Activated CD4-positive, alpha-beta memory T cell treated with anti-CD3 and anti-CD28 coated beads, Interleukin-2, amount 10 ng/mL, durations not matched to agents 7 days and 5 days (primary cell): ENCODE measurements around the gene VRK2. TPM values are rescaled to one million over a fixed set of nuclear protein-coding genes. Genes with fewer than 3 reads are reported as not detected.
"Not testable (repeated sequence)": the region's sequence is repeated elsewhere in the genome, so short reads cannot be mapped to it uniquely, and the experiment has no call there.

ENCODE experiments used
- CTCF ChIA-PET: fragments of 350-600 bp; sonication (Branson Sonifier 250); formaldehyde crosslinking; loops from one replicate; lab custom pipeline; 2021; ENCODE audit warnings: antibody characterized with exemption, inconsistent platforms; lab: Charles Lee
- POLR2A ChIA-PET: fragments of 350-600 bp; sonication (Branson Sonifier 250); formaldehyde crosslinking; loops from one replicate; lab custom pipeline; 2021; ENCODE audit warnings: antibody characterized with exemption; lab: Charles Lee
- DNase-seq: peaks from one replicate; pipeline ENCODE4 v3.0.0-alpha.2; 2020
- H3K27ac Mint-ChIP-seq: one replicate; pipeline ENCODE4 v1.8.0; 2021; ENCODE audit warnings: mild to moderate bottlenecking, mixed read lengths
- H3K27me3 Mint-ChIP-seq: one replicate; pipeline ENCODE4 v1.8.0; 2021; ENCODE audit warnings: mixed read lengths
- H3K36me3 Mint-ChIP-seq: one replicate; pipeline ENCODE4 v1.8.0; 2021; ENCODE audit warnings: low read depth, mixed read lengths
- H3K4me1 Mint-ChIP-seq: one replicate; pipeline ENCODE4 v1.8.0; 2021; ENCODE audit warnings: mixed read lengths
- H3K4me3 Mint-ChIP-seq: one replicate; pipeline ENCODE4 v1.8.0; 2021; ENCODE audit warnings: mild to moderate bottlenecking, mixed read lengths
- H3K9me3 Mint-ChIP-seq: one replicate; pipeline ENCODE4 v1.8.0; 2021; ENCODE audit warnings: mixed read lengths
- total RNA-seq, 2 experiments: library from RNA; stranded (reverse); gene quantifications; one replicate each; pipeline ENCODE4 v1.2.3, GENCODE V29; 2021

The VRK2 gene
- total RNA-seq, 2 experiments from 2014 or later, result 24.5 to 26.6 TPM

- peaks cover 24% of the 10 kb centered on the region for H3K36me3 Mint-ChIP-seq
- no peak for DNase-seq
- no peak overlapping the region for H3K4me3 Mint-ChIP-seq
- H3K27me3 Mint-ChIP-seq, result no peaks in the 10 kb centered on the region
- H3K4me1 Mint-ChIP-seq, result no peaks in the 10 kb centered on the region
- H3K9me3 Mint-ChIP-seq, result peaks cover 5% of the 10 kb centered on the region
- ChIA-PET POLR2A (no interaction called here), CTCF (no interaction called here)
- no peak overlapping the region for H3K27ac Mint-ChIP-seq
Measured at GRCh38 chr2:58097025-58097424, 50.4 kb downstream of the VRK2 start.

- Mint-ChIP-seq H3K4me3 (no peak overlapping the region), H3K4me1 (no peaks in the 10 kb centered on the region), H3K27ac (no peak overlapping the region), H3K9me3 (peaks cover 2% of the 10 kb centered on the region), H3K27me3 (no peaks in the 10 kb centered on the region), H3K36me3 (peaks cover 26% of the 10 kb centered on the region)
- CTCF ChIA-PET, result no interaction called here
- DNase-seq, result no peak
- POLR2A ChIA-PET, result no interaction called here
Measured at GRCh38 chr2:58098254-58099095, 51.9 kb downstream of the VRK2 start.

GRCh38 chr2:58099096-58099769, 52.6 kb downstream of the VRK2 start:
- ChIA-PET CTCF (no interaction called here), POLR2A (no interaction called here)
- no peak for DNase-seq
- Mint-ChIP-seq H3K36me3 (peaks cover 24% of the 10 kb centered on the region), H3K4me3 (no peak overlapping the region), H3K27me3 (no peaks in the 10 kb centered on the region), H3K4me1 (no peaks in the 10 kb centered on the region), H3K27ac (no peak overlapping the region), H3K9me3 (peaks cover 2% of the 10 kb centered on the region)

- POLR2A ChIA-PET, result no interaction called here
- CTCF ChIA-PET, result no interaction called here
- H3K27me3 Mint-ChIP-seq, result no peaks in the 10 kb centered on the region
Measured at GRCh38 chr2:58101500-58101899, 54.9 kb downstream of the VRK2 start.

DNA sequence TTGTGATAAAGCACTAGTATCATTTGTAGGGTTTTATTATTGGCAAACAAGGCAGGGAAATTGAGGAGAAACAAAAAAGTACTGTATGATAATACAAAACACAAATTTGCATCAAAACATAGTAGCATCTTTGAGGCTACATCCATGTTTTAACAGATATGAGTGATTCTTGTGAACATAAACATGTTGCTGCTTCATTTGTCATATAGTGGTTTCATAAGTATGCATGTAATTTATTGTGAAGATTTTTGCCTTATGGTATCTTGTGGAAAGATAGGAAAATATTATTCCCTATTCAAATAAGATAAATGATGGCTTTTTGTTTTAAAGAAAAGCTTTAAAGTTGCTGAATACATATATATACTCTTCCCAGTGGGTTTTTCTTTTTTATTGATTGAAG, 60.3 kb downstream of the VRK2 start:
- Mint-ChIP-seq H3K9me3 (no peaks in the 10 kb centered on the region), H3K36me3 (peaks cover 10% of the 10 kb centered on the region), H3K27me3 (no peaks in the 10 kb centered on the region), H3K4me1 (peaks cover 11% of the 10 kb centered on the region), H3K27ac (no peak overlapping the region), H3K4me3 (no peak overlapping the region)
- ChIA-PET CTCF (interaction anchor here (0.9 kb wide), 1 partner anchor 347 kb away, joined by 3 read pairs; no protein-coding TSS in a partner anchor), POLR2A (no interaction called here)
- no peak for DNase-seq

More at GRCh38 chr2:58101500-58101899, 54.9 kb downstream of the VRK2 start:
- Mint-ChIP-seq H3K4me1 (no peaks in the 10 kb centered on the region), H3K9me3 (no peaks in the 10 kb centered on the region), H3K27ac (no peak overlapping the region), H3K36me3 (peaks cover 13% of the 10 kb centered on the region), H3K4me3 (no peak overlapping the region)
- DNase-seq, result no peak

- Mint-ChIP-seq H3K4me3 (no peak overlapping the region), H3K4me1 (peaks cover 11% of the 10 kb centered on the region), H3K36me3 (peaks cover 10% of the 10 kb centered on the region), H3K9me3 (no peaks in the 10 kb centered on the region), H3K27me3 (no peaks in the 10 kb centered on the region), H3K27ac (no peak overlapping the region)
- DNase-seq, result no peak
- CTCF ChIA-PET, result interaction anchor here (0.9 kb wide), 1 partner anchor 348 kb away, joined by 3 read pairs; no protein-coding TSS in a partner anchor
- POLR2A ChIA-PET, result no interaction called here
Measured at GRCh38 chr2:58107803-58108710, 61.5 kb downstream of the VRK2 start.

DNA sequence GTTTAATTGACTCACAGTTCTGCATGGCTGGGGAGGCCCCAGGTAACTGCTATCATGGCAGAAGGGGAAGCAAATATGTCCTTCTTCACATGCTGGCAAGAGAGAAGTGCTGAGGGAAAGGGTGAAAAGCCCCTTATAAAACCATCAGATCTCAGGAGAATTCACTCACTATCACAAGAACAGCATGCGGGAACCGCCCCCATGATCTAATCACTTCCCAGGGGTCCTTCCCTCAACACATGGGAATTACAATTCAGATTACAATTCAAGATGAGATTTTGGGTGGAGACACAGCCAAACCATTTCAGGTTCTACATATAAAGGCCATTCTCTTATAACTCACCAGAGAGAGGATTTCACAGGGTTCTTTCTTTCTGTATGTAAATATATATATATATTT, 62.9 kb downstream of the VRK2 start:
- ChIA-PET POLR2A (no interaction called here), CTCF (no interaction called here)
- H3K36me3 Mint-ChIP-seq, result peaks cover 14% of the 10 kb centered on the region

GRCh38 chr2:58110765-58111164, 64.2 kb downstream of the VRK2 start:
- Mint-ChIP-seq H3K4me1 (peaks cover 11% of the 10 kb centered on the region), H3K36me3 (peaks cover 19% of the 10 kb centered on the region), H3K4me3 (no peak overlapping the region), H3K9me3 (no peaks in the 10 kb centered on the region), H3K27me3 (no peaks in the 10 kb centered on the region), H3K27ac (no peak overlapping the region)
- ChIA-PET POLR2A (no interaction called here), CTCF (no interaction called here)
- DNase-seq, result no peak

More for the DNA sequence above, 62.9 kb downstream of the VRK2 start:
- DNase-seq, result no peak
- peaks cover 11% of the 10 kb centered on the region for H3K4me1 Mint-ChIP-seq
- no peaks in the 10 kb centered on the region for H3K9me3 Mint-ChIP-seq
- H3K4me3 Mint-ChIP-seq, result no peak overlapping the region
- H3K27ac Mint-ChIP-seq, result no peak overlapping the region
- no peaks in the 10 kb centered on the region for H3K27me3 Mint-ChIP-seq

DNA sequence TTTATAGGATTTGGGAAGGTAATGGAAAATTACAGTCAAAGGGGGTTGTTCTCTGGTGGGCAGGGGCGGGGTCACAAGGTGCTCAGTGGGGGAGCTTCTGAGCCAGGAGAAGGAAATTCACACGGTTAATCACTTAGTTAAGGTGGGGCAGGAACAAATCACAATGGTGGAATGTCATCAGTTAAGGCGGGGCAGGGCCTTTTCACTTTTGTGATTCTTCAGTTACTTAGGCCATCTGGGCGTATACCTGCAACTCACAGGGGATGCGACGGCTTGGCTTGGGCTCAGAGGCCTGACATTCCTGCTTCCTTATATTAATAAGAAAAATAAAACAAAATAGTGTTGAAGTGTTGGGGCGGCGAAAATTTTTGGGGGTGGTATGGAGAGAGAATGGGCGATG, 67.0 kb downstream of the VRK2 start:
- H3K4me1 Mint-ChIP-seq, H3K9me3 Mint-ChIP-seq, DNase-seq, H3K27ac Mint-ChIP-seq, POLR2A ChIA-PET, CTCF ChIA-PET, H3K4me3 Mint-ChIP-seq, H3K27me3 Mint-ChIP-seq: not testable (repeated sequence)
- H3K36me3 Mint-ChIP-seq, result peaks cover 27% of the 10 kb centered on the region

- CTCF ChIA-PET, result no interaction called here
- POLR2A ChIA-PET, result no interaction called here
- H3K36me3 Mint-ChIP-seq, result peaks cover 29% of the 10 kb centered on the region
- DNase-seq, result no peak
- no peak overlapping the region for H3K27ac Mint-ChIP-seq
- no peak overlapping the region for H3K4me3 Mint-ChIP-seq
- peaks cover 4% of the 10 kb centered on the region for H3K9me3 Mint-ChIP-seq
- H3K4me1 Mint-ChIP-seq, result no peaks in the 10 kb centered on the region
- H3K27me3 Mint-ChIP-seq, result no peaks in the 10 kb centered on the region
Measured at GRCh38 chr2:58120626-58121229, 74.1 kb downstream of the VRK2 start.

- DNase-seq, result no peak
- Mint-ChIP-seq H3K27me3 (no peaks in the 10 kb centered on the region), H3K4me3 (no peak overlapping the region), H3K4me1 (no peaks in the 10 kb centered on the region), H3K27ac (no peak overlapping the region), H3K9me3 (peaks cover 4% of the 10 kb centered on the region), H3K36me3 (peaks cover 25% of the 10 kb centered on the region)
- CTCF ChIA-PET, result no interaction called here
- POLR2A ChIA-PET, result no interaction called here
Measured at GRCh38 chr2:58122040-58122439, 75.4 kb downstream of the VRK2 start.

GRCh38 chr2:58122540-58122939, 75.9 kb downstream of the VRK2 start:
- Mint-ChIP-seq H3K9me3 (peaks cover 3% of the 10 kb centered on the region), H3K27me3 (no peaks in the 10 kb centered on the region), H3K36me3 (peaks cover 25% of the 10 kb centered on the region), H3K27ac (no peak overlapping the region), H3K4me1 (no peaks in the 10 kb centered on the region), H3K4me3 (no peak overlapping the region)
- POLR2A ChIA-PET, result no interaction called here
- DNase-seq, result no peak
- CTCF ChIA-PET, result no interaction called here
